Tibial nerve (tissue), 4 donors: Measurements from ENCODE around the gene GAR1. TPM values are rescaled to one million over a fixed set of nuclear protein-coding genes. Genes with fewer than 3 reads are reported as not detected.

ENCODE experiments used
- DNase-seq, 2 donors: peaks; one replicate each; pipeline ENCODE4 v3.0.0-alpha.2; 2019; ENCODE audit warnings: low spot score in 2 of 2
- H3K27ac ChIP-seq, 4 donors: fragments of 200-600 bp; sonication (generic) in 3 of 4; one replicate each; pipeline ENCODE4 v1.5.1; 2017 to 2019; ENCODE audit warnings: mild to moderate bottlenecking in 1 of 4
- H3K27me3 ChIP-seq, 2 donors: fragments of 200-600 bp; sonication (generic) in 1 of 2; one replicate each; pipeline versions ENCODE4 v1.5.1 to v1.6.0; 2017 to 2019
- H3K36me3 ChIP-seq, 3 donors: fragments of 200-600 bp; sonication (generic); one replicate each; pipeline ENCODE4 v1.5.1; 2018 to 2019
- H3K4me1 ChIP-seq, 4 donors: fragments of 200-600 bp; sonication (generic) in 3 of 4; one replicate each; pipeline ENCODE4 v1.5.1; 2017 to 2019
- H3K4me3 ChIP-seq, 4 donors: fragments of 200-600 bp; sonication (generic) in 3 of 4; one replicate each; pipeline ENCODE4 v1.5.1; 2017 to 2019; ENCODE audit warnings: mild to moderate bottlenecking in 1 of 4, moderate library complexity in 1 of 4
- H3K9me3 ChIP-seq, 4 donors: fragments of 200-600 bp; sonication (generic) in 3 of 4; one replicate each; pipeline ENCODE4 v1.5.1; 2017 to 2019
- EP300 ChIP-seq, 2 donors: sonication (generic); formaldehyde crosslinking; IDR thresholded peaks; one replicate each; pipeline ENCODE4 v1.6.1; 2017; ENCODE audit warnings: antibody characterized with exemption in 2 of 2, mild to moderate bottlenecking in 1 of 2
- POLR2A ChIP-seq, 2 donors: fragments of 450-650 bp; IDR thresholded peaks; one replicate each; pipeline ENCODE4 v1.6.1; 2017; ENCODE audit warnings: antibody characterized with exemption in 2 of 2, mild to moderate bottlenecking in 2 of 2, moderate library complexity in 2 of 2
- WGBS, 2 donors: methylation state at CpG; one replicate each; pipeline ENCODE4 v1.1.5; 2018; 5-methylcytosine and 5-hydroxymethylcytosine counted together
- total RNA-seq, 4 donors: library from RNA; depleted of rRNA; stranded (reverse); fragments of >200 nt; gene quantifications; one replicate each; pipeline ENCODE4 v1.1.0, GENCODE V29; 2016
- TF ChIP-seq, protein P1 (sequence below), 5 experiments: fragments of 200-600 bp in 3 of 5; fragments of 450-650 bp in 2 of 5; sonication (generic) in 3 of 5; IDR thresholded peaks; one replicate each; pipeline ENCODE4 v1.5.1; 2016 to 2019; ENCODE audit warnings: antibody characterized with exemption in 5 of 5, mild to moderate bottlenecking in 3 of 5, moderate library complexity in 2 of 5

GAR1 gene
- total RNA-seq, 4 donors from 2014 or later, result 6.3 to 9.0 (median 6.8) TPM

DNA sequence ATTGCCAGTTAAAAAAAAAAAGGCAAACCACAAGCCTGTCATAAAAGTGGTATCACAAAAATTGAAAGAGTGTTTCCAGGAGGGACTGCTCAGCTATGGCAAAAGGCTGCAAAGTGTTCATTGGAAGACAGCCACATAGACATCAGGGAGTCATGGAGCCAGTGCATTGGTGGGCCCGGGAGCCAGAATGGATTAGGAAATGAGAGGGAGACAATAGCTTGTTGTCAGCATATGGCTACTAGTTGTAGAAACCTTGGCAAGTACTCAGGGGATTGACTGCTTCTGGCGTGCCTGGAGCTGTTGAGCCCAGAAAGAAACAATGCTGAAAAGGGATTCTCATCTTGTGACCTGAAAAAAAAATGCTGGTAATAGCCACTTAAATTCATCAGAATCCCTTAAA lies 5.0 kb downstream of the GAR1 start:
- no peak overlapping the region for H3K4me3 ChIP-seq
- 34 to 53% methylated on average over 2 of the region's 2 CpGs for WGBS, 2 donors
- H3K27ac ChIP-seq, result no peak overlapping the region
- H3K27me3 ChIP-seq, result no peaks in the 10 kb centered on the region
- H3K9me3 ChIP-seq, result no peaks in the 10 kb centered on the region
- no peak for DNase-seq
- TF ChIP-seq POLR2A (IDR thresholded peaks at IDR 0.05) (no peak), EP300 (IDR thresholded peaks at IDR 0.05) (no peak)
- TF ChIP-seq, protein P1, sequence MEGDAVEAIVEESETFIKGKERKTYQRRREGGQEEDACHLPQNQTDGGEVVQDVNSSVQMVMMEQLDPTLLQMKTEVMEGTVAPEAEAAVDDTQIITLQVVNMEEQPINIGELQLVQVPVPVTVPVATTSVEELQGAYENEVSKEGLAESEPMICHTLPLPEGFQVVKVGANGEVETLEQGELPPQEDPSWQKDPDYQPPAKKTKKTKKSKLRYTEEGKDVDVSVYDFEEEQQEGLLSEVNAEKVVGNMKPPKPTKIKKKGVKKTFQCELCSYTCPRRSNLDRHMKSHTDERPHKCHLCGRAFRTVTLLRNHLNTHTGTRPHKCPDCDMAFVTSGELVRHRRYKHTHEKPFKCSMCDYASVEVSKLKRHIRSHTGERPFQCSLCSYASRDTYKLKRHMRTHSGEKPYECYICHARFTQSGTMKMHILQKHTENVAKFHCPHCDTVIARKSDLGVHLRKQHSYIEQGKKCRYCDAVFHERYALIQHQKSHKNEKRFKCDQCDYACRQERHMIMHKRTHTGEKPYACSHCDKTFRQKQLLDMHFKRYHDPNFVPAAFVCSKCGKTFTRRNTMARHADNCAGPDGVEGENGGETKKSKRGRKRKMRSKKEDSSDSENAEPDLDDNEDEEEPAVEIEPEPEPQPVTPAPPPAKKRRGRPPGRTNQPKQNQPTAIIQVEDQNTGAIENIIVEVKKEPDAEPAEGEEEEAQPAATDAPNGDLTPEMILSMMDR (IDR thresholded peaks at IDR 0.05), result no peak
- H3K4me1 ChIP-seq, result peaks cover 0 to 35% (median 11%) of the 10 kb centered on the region in 4 donors
- H3K36me3 ChIP-seq, result peaks cover 0 to 48% (median 4%) of the 10 kb centered on the region in 3 donors

DNA sequence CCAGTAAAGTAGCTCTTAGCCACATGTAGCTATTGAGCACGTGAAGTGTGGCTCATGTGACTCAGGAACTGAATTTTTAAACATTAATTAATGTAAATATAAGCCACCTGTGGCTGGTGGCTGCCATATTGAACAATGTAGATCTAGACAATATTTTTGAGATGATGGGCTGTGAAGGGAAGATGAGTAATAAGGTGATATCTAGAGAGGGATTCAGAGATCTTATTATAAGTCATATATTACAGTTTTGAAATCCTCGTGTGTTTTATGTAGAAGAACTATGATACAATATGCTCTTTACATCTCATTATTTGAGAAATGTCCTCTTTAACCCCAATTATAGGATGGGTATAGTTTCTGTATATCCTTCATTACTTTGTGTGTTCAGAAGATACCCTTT lies 5.6 kb downstream of the GAR1 start:
- Histone ChIP-seq H3K4me1 (peaks cover 0 to 33% (median 11%) of the 10 kb centered on the region in 4 donors), H3K27ac (no peak overlapping the region), H3K4me3 (no peak overlapping the region), H3K27me3 (no peaks in the 10 kb centered on the region), H3K36me3 (peaks cover 0 to 54% (median 4%) of the 10 kb centered on the region in 3 donors), H3K9me3 (no peaks in the 10 kb centered on the region)
- TF ChIP-seq EP300 (IDR thresholded peaks at IDR 0.05) (no peak), POLR2A (IDR thresholded peaks at IDR 0.05) (no peak)
- TF ChIP-seq, protein P1 (IDR thresholded peaks at IDR 0.05), result no peak
- 68 to 76% methylated on average over 2 of the region's 2 CpGs for WGBS, 2 donors
- DNase-seq, result no peak

DNA sequence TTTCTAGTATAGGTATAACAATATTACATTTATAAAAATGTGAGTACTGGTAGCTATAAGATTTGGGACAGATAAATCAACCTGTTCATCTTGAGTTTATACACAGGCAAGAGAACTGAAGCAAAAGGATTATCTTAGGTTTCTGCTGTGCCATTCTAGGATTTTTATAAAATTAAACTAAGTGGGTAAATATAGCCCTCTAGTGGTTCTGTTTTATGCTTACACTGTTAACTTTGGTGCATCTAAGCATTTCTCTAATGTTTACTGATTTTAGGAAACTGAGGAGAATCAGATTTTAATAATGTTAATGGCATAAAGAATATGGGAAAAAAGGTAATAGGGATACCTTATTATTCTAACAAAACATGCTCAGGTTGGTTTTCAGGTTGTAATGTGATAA lies 11.2 kb downstream of the GAR1 start:
- Histone ChIP-seq H3K27me3 (no peaks in the 10 kb centered on the region), H3K27ac (no peak overlapping the region), H3K4me1 (no peaks in the 10 kb centered on the region), H3K36me3 (peaks cover 0 to 40% (median 4%) of the 10 kb centered on the region in 3 donors), H3K4me3 (no peak overlapping the region), H3K9me3 (no peaks in the 10 kb centered on the region)
- no peak for DNase-seq
- no peak for TF ChIP-seq POLR2A (IDR thresholded peaks at IDR 0.05)
- TF ChIP-seq EP300 (IDR thresholded peaks at IDR 0.05), result no peak
- TF ChIP-seq, protein P1 (IDR thresholded peaks at IDR 0.05), result peak; percentile 34 to 45 (median 38)

DNA sequence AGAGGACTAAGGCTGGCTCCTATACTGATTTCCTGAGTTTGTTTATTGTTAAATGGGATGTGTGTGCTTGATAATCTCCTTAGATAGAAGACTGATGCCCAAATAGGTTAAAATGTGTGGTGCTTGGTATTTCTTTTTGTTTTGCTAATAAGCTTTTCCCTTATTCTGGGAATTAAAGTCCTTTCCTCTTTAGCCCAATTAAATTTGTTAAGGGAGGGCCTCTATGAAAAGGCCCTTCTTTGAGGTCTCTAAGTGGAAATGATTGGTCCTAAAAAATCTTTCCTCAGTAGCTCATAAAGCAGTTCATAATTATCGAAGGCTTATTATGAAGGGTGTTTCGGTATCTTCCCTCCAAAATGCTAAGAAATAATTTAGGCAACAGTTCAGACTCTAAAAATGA lies 12.1 kb downstream of the GAR1 start, which contains the start of gene RRH:
TSS of gene RRH (plus strand) at position 301 of the 400 bp plus-strand sequence. CDS start at position 357, 56 bp downstream.
- no peak for TF ChIP-seq EP300 (IDR thresholded peaks at IDR 0.05)
- TF ChIP-seq, protein P1 (IDR thresholded peaks at IDR 0.05), result no peak
- no peak for TF ChIP-seq POLR2A (IDR thresholded peaks at IDR 0.05)
- Histone ChIP-seq H3K9me3 (no peaks in the 10 kb centered on the region), H3K36me3 (peaks cover 0 to 35% (median 2%) of the 10 kb centered on the region in 3 donors), H3K4me1 (no peaks in the 10 kb centered on the region), H3K27me3 (no peaks in the 10 kb centered on the region), H3K27ac (no peak within 1 kb of the TSS), H3K4me3 (no peak within 1 kb of the TSS)
- WGBS, 2 donors, result 88 to 98% methylated on average over 2 of the region's 2 CpGs
- no peak for DNase-seq

DNA sequence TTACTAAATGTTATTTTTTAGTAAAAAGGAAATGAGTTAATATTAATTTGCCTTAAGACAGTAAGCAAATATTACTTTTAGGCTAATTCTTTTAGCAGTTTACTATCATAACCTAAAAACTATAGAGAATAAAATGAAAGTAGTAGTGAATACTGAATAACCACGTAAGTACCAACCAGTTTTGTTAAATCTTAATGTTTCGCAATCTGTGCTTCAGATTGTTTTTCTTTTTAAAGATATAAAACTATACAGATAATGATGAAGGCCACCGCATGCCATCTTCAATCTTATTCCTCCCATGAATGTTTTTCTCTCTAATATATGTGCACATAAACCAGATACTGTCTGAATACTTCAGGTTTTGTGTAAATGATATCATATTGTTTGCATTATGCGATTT lies 18.2 kb downstream of the GAR1 start:
- Histone ChIP-seq H3K4me1 (no peaks in the 10 kb centered on the region), H3K4me3 (no peak overlapping the region), H3K9me3 (no peaks in the 10 kb centered on the region), H3K27ac (no peak overlapping the region), H3K36me3 (peaks cover 0 to 5% (median 0%) of the 10 kb centered on the region in 3 donors), H3K27me3 (no peaks in the 10 kb centered on the region)
- DNase-seq, result no peak
- WGBS, 2 donors, result 96% methylated on average over 4 of the region's 4 CpGs
- TF ChIP-seq, protein P1 (IDR thresholded peaks at IDR 0.05), result no peak
- TF ChIP-seq EP300 (IDR thresholded peaks at IDR 0.05) (no peak), POLR2A (IDR thresholded peaks at IDR 0.05) (no peak)
